Nephron progenitor cell (in vitro differentiated cells): ENCODE results near the gene CAV1.

Source experiments
- DNase-seq: peaks from one replicate; pipeline ENCODE4 v3.0.0; 2021
- H3K27ac Mint-ChIP-seq: 2 replicates; pipeline ENCODE4 v1.8.0; 2021; ENCODE audit warnings: mild to moderate bottlenecking, moderate library complexity, mixed read lengths
- H3K27me3 Mint-ChIP-seq: 2 replicates; pipeline ENCODE4 v1.8.0; 2021; ENCODE audit warnings: mild to moderate bottlenecking, low read depth, mixed read lengths; ENCODE audit not compliant: poor library complexity
- H3K36me3 Mint-ChIP-seq: 2 replicates; pipeline ENCODE4 v1.8.0; 2021; ENCODE audit warnings: low read depth, mixed read lengths
- H3K4me1 Mint-ChIP-seq: 2 replicates; pipeline ENCODE4 v1.8.0; 2021; ENCODE audit warnings: mixed read lengths
- H3K4me3 Mint-ChIP-seq: 2 replicates; pipeline ENCODE4 v1.8.0; 2021; ENCODE audit warnings: mild to moderate bottlenecking, moderate library complexity, mixed read lengths
- H3K9me3 Mint-ChIP-seq: 2 replicates; pipeline ENCODE4 v1.8.0; 2021; ENCODE audit warnings: mild to moderate bottlenecking, moderate library complexity, mixed read lengths
- TF ChIP-seq, protein P1 (sequence below): fragments of 200-600 bp; sonication (generic); IDR thresholded peaks from 2 replicates; pipeline ENCODE4 v1.5.0; 2021; ENCODE audit warnings: antibody characterized with exemption

The CAV1 gene

GRCh38 chr7:116592041-116592355 lies 67.2 kb downstream of the CAV1 start:
- Mint-ChIP-seq H3K4me3 (no peak overlapping the region), H3K27ac (no peak overlapping the region), H3K4me1 (peaks cover 33% of the 10 kb centered on the region), H3K36me3 (no peaks in the 10 kb centered on the region), H3K9me3 (no peaks in the 10 kb centered on the region), H3K27me3 (peaks cover 10% of the 10 kb centered on the region)
- no peak for DNase-seq
- TF ChIP-seq, protein P1, sequence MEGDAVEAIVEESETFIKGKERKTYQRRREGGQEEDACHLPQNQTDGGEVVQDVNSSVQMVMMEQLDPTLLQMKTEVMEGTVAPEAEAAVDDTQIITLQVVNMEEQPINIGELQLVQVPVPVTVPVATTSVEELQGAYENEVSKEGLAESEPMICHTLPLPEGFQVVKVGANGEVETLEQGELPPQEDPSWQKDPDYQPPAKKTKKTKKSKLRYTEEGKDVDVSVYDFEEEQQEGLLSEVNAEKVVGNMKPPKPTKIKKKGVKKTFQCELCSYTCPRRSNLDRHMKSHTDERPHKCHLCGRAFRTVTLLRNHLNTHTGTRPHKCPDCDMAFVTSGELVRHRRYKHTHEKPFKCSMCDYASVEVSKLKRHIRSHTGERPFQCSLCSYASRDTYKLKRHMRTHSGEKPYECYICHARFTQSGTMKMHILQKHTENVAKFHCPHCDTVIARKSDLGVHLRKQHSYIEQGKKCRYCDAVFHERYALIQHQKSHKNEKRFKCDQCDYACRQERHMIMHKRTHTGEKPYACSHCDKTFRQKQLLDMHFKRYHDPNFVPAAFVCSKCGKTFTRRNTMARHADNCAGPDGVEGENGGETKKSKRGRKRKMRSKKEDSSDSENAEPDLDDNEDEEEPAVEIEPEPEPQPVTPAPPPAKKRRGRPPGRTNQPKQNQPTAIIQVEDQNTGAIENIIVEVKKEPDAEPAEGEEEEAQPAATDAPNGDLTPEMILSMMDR: no peak

DNA sequence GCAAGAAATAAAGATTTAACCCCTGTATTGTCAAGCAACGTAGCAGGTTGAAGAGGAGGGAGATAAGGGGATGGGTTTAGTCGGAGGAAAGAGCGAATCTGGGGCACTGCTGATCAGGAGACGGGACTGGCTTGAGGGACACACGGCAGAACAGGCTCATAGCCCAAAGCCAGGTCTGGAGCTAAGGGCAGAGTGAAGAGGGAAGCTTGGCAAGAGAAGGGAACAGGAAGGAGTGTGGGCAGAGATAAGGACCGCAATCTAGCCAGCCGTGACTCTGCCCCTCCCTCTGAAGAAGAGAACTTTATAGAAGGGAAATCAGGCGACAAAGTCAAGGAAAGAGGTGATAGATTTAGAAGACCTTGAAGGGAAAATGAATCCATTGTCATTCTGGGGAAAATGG lies 67.6 kb downstream of the CAV1 start:
- TF ChIP-seq, protein P1: no peak
- Mint-ChIP-seq H3K27me3 (peaks cover 10% of the 10 kb centered on the region), H3K4me1 (peaks cover 33% of the 10 kb centered on the region), H3K27ac (no peak overlapping the region), H3K36me3 (no peaks in the 10 kb centered on the region), H3K9me3 (no peaks in the 10 kb centered on the region), H3K4me3 (no peak overlapping the region)
- DNase-seq: no peak

- Mint-ChIP-seq H3K4me1 (peaks cover 27% of the 10 kb centered on the region), H3K36me3 (no peaks in the 10 kb centered on the region), H3K27ac (no peak overlapping the region), H3K4me3 (no peak overlapping the region), H3K27me3 (peaks cover 14% of the 10 kb centered on the region), H3K9me3 (no peaks in the 10 kb centered on the region)
- TF ChIP-seq, protein P1: no peak
- no peak for DNase-seq
Measured at GRCh38 chr7:116593359-116594075, 68.7 kb downstream of the CAV1 start.

GRCh38 chr7:116595063-116595462 lies 70.2 kb downstream of the CAV1 start:
- TF ChIP-seq, protein P1: no peak
- Mint-ChIP-seq H3K4me1 (peaks cover 22% of the 10 kb centered on the region), H3K27me3 (peaks cover 9% of the 10 kb centered on the region), H3K4me3 (no peak overlapping the region), H3K9me3 (no peaks in the 10 kb centered on the region), H3K36me3 (no peaks in the 10 kb centered on the region), H3K27ac (peak overlapping the region; percentile 9)
- DNase-seq: no peak

- no peak overlapping the region for H3K27ac Mint-ChIP-seq
- H3K4me1 Mint-ChIP-seq: peaks cover 26% of the 10 kb centered on the region
- H3K4me3 Mint-ChIP-seq: no peak overlapping the region
- TF ChIP-seq, protein P1: no peak
- H3K27me3 Mint-ChIP-seq: peaks cover 4% of the 10 kb centered on the region
- no peaks in the 10 kb centered on the region for H3K9me3 Mint-ChIP-seq
- no peak for DNase-seq
- no peaks in the 10 kb centered on the region for H3K36me3 Mint-ChIP-seq
Measured at GRCh38 chr7:116597384-116597783, 72.5 kb downstream of the CAV1 start.

DNA sequence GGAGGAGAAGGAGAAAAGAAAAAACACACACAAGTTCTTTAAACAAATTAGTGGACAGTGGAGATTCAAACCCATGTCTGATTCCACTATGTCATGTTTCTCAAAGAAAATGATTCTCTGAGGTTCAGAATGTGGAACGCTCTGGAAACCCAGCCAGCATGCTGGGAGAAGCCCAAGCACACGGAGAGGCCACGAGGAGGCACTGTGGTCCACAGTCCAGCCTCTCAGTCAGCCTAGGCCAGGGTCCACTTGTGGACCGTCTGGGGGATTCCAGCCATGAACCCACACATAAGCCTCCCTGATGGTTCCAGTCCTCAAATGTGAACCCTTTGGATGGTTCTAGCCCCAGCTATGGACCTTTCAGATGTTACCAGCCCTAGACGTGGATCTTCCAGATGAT lies 73.4 kb downstream of the CAV1 start:
- no peaks in the 10 kb centered on the region for H3K36me3 Mint-ChIP-seq
- peaks cover 17% of the 10 kb centered on the region for H3K4me1 Mint-ChIP-seq
- DNase-seq: no peak
- peaks cover 4% of the 10 kb centered on the region for H3K27me3 Mint-ChIP-seq
- H3K27ac Mint-ChIP-seq: no peak overlapping the region
- H3K4me3 Mint-ChIP-seq: no peak overlapping the region
- no peaks in the 10 kb centered on the region for H3K9me3 Mint-ChIP-seq
- TF ChIP-seq, protein P1: no peak
